GM12878 (cell line): ENCODE data around the gene ARHGEF3. TPM values are rescaled to one million over a fixed set of nuclear protein-coding genes. Genes with fewer than 3 reads are reported as not detected.

ENCODE experiments used
- CBX3 ChIP-seq: fragments of 200-600 bp; sonication (generic); IDR thresholded peaks from 2 replicates; pipeline ENCODE4 v1.6.1; 2016; ENCODE audit warnings: low read depth, borderline replicate concordance
- E2F4 ChIP-seq: IDR thresholded peaks from 2 replicates; pipeline ENCODE4 v1.6.1; 2012; ENCODE audit warnings: low read depth, low read length, improper control_type of control experiment
- HDAC2 ChIP-seq: fragments of 200-600 bp; sonication (generic); IDR thresholded peaks from 2 replicates; pipeline ENCODE4 v1.6.1; 2017
- NFIC ChIP-seq: IDR thresholded peaks from 2 replicates; pipeline ENCODE4 v1.6.1; 2012; ENCODE audit warnings: low read depth, mild to moderate bottlenecking, inconsistent platforms, low read length, moderate library complexity
- NR2C2 ChIP-seq: IDR thresholded peaks from 2 replicates; pipeline ENCODE4 v1.6.1; 2011; ENCODE audit warnings: borderline replicate concordance, low read depth; ENCODE audit not compliant: control insufficient read depth, insufficient read length
- PAX8 ChIP-seq: fragments of 450-650 bp; IDR thresholded peaks from 2 replicates; pipeline ENCODE4 v1.6.1; 2017; ENCODE audit warnings: mild to moderate bottlenecking, moderate library complexity
- SKIL ChIP-seq: fragments of 450-650 bp; IDR thresholded peaks from 2 replicates; pipeline ENCODE4 v1.6.1; 2017; ENCODE audit warnings: mild to moderate bottlenecking, low read depth, inconsistent platforms; ENCODE audit not compliant: poor library complexity, severe bottlenecking
- SPI1 ChIP-seq: IDR thresholded peaks from 2 replicates; pipeline ENCODE4 v1.6.1; 2011; ENCODE audit warnings: low read depth, mild to moderate bottlenecking, low read length, moderate library complexity, borderline replicate concordance; ENCODE audit not compliant: insufficient read depth
- SRF ChIP-seq, 2 experiments: IDR thresholded peaks; 2 replicates each; pipeline ENCODE4 v1.6.1; 2011; ENCODE audit warnings: low read depth in 2 of 2, low read length in 2 of 2, mild to moderate bottlenecking in 1 of 2, moderate library complexity in 1 of 2
- ZSCAN29 ChIP-seq: fragments of 450-650 bp; IDR thresholded peaks from 2 replicates; pipeline ENCODE4 v1.6.1; 2017; ENCODE audit warnings: mild to moderate bottlenecking, moderate library complexity
- polyA plus RNA-seq, 11 experiments: library from polyadenylated mRNA; depleted of rRNA in 4 of 11; unstranded in 6 of 11; stranded (reverse) in 5 of 11; fragments of >200 nt; fragmentation: Nextera tagmentation in 4 of 11; fragmentation: Illumina TruSeq in 1 of 11; extraction: Ambion mirVana in 4 of 11; extraction: Trizol in 1 of 11; gene quantifications; 1 replicate in 1 of 11; 2 replicates in 10 of 11; pipeline versions ENCODE4 v1.2.1 to v1.2.3, GENCODE V29; 2011 to 2016; ENCODE audit warnings: inconsistent platforms in 2 of 11, missing spikeins in 2 of 11, low read depth in 1 of 11
- total RNA-seq, 4 experiments: library from RNA; depleted of rRNA in 3 of 4; stranded (reverse); fragments of >200 nt in 3 of 4; fragmentation: Illumina TruSeq in 1 of 4; extraction: Trizol in 1 of 4; gene quantifications; 2 replicates each; pipeline versions ENCODE4 v1.2.1 to v1.2.3, GENCODE V29; 2013 to 2021

Gene ARHGEF3
- total and polyA plus RNA-seq, 10 of the 15 experiments (the other 5 are each of a cell fraction or from before 2014, with no cell fraction given), result 21.8 to 78.7 (median 56.2) TPM

GRCh38 chr3:56706629-56707028, 95.1 kb downstream of the ARHGEF3 start (continued):
- TF ChIP-seq SKIL (no peak), PAX8 (no peak), HDAC2 (no peak), SPI1 (no peak), SRF (IDR thresholded peaks at IDR 0.05; ENCODE audit: low read depth in 2 of 2, low read length in 2 of 2) (no peak), NR2C2 (no peak), NFIC (no peak), E2F4 (no peak), CBX3 (no peak), ZSCAN29 (no peak)
- TF ChIP-seq, all 136 proteins: peak for 0
